ENCODE data around the gene KRTAP17-1. TPM values are rescaled to one million over a fixed set of nuclear protein-coding genes. Genes with fewer than 3 reads are reported as not detected.

The KRTAP17-1 gene
- total RNA-seq, 2 donors from 2014 or later, result not detected

DNA sequence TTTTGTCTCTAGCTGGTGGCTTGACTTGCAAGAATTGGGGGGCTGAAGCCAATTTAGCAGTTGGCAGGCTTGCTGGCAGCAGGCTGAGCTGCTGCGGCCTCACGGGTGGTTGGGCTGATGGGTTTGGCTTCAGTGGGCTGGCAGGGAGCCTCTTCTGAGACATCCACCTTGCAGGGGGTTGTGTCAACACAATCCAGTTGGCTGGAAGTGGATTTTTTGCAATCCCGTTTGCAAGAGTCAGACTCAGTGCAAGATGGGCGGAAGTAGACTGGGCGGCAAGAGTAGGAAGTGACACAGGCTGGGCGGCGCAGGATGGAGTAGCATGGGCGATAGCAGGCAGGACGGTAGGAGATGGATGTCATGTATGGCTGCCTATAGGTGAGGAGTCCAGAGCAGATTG, 7.9 kb downstream of the KRTAP17-1 start:
- TF ChIP-seq, protein P1, sequence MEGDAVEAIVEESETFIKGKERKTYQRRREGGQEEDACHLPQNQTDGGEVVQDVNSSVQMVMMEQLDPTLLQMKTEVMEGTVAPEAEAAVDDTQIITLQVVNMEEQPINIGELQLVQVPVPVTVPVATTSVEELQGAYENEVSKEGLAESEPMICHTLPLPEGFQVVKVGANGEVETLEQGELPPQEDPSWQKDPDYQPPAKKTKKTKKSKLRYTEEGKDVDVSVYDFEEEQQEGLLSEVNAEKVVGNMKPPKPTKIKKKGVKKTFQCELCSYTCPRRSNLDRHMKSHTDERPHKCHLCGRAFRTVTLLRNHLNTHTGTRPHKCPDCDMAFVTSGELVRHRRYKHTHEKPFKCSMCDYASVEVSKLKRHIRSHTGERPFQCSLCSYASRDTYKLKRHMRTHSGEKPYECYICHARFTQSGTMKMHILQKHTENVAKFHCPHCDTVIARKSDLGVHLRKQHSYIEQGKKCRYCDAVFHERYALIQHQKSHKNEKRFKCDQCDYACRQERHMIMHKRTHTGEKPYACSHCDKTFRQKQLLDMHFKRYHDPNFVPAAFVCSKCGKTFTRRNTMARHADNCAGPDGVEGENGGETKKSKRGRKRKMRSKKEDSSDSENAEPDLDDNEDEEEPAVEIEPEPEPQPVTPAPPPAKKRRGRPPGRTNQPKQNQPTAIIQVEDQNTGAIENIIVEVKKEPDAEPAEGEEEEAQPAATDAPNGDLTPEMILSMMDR (IDR thresholded peaks at IDR 0.05), result no peak
- Histone ChIP-seq H3K27ac (no peak overlapping the region), H3K36me3 (no peaks in the 10 kb centered on the region), H3K9me3 (no peaks in the 10 kb centered on the region), H3K4me1 (no peaks in the 10 kb centered on the region), H3K27me3 (no peaks in the 10 kb centered on the region), H3K4me3 (no peak overlapping the region), H3K9ac (ENCODE audit: low read depth in 2 of 2, low read length in 2 of 2) (no peak overlapping the region)
- intact Hi-C loops (cut with DNase I), result no loop called here
- no peak for DNase-seq

DNA sequence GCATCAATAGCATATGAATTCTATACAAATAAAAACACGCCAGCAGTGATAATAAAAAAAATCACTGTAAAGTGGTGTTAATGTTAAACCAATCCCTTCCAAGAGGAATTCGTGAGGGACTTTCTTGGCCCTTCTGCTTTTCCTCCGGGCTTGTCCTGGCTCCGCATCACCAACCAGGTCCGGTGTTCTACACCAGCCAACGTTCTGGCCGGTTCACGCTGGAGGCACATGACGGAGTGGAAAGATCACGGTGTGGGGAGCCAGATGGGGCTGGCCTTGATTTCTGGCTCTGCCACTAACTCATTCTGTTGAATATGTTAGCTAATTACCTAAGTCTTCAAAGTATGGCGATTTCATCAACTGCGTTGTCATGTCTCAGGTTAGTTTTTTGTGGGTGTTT, 11.4 kb downstream of the KRTAP17-1 start:
- no peaks in the 10 kb centered on the region for H3K36me3 ChIP-seq
- no peaks in the 10 kb centered on the region for H3K4me1 ChIP-seq
- no peak overlapping the region for H3K9ac ChIP-seq (ENCODE audit: low read depth in 2 of 2, low read length in 2 of 2)
- H3K27ac ChIP-seq, result no peak overlapping the region
- H3K4me3 ChIP-seq, result no peak overlapping the region
- DNase-seq, result no peak
- TF ChIP-seq, protein P1 (IDR thresholded peaks at IDR 0.05), result no peak
- no peaks in the 10 kb centered on the region for H3K27me3 ChIP-seq
- intact Hi-C loops (cut with DNase I), result no loop called here
- no peaks in the 10 kb centered on the region for H3K9me3 ChIP-seq

DNA sequence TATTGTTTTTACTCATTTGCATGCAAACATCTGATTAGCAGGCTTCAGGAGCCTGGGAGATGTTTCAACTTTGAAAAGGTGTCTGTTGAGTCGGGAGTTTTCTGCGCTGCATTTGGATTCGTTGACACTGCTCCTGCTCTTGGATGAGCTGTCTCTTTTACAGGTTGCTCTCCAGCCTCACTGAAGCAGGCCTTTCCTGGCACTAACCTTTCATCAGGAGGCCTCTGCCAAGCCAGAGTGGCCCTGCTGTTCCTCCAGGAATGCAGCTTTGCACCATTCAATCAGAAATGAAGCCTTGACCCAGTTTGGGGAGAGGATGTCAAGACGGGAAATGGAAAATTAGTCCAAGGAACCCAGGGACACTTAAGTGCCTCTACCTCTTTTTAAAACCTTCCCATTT, 12.5 kb downstream of the KRTAP17-1 start:
- no peak for DNase-seq
- Histone ChIP-seq H3K9ac (ENCODE audit: low read depth in 2 of 2, low read length in 2 of 2) (no peak overlapping the region), H3K27ac (no peak overlapping the region), H3K27me3 (no peaks in the 10 kb centered on the region), H3K4me3 (no peak overlapping the region), H3K4me1 (no peaks in the 10 kb centered on the region), H3K9me3 (no peaks in the 10 kb centered on the region), H3K36me3 (no peaks in the 10 kb centered on the region)
- intact Hi-C loops (cut with DNase I), result no loop called here
- TF ChIP-seq, protein P1 (IDR thresholded peaks at IDR 0.05), result no peak

DNA sequence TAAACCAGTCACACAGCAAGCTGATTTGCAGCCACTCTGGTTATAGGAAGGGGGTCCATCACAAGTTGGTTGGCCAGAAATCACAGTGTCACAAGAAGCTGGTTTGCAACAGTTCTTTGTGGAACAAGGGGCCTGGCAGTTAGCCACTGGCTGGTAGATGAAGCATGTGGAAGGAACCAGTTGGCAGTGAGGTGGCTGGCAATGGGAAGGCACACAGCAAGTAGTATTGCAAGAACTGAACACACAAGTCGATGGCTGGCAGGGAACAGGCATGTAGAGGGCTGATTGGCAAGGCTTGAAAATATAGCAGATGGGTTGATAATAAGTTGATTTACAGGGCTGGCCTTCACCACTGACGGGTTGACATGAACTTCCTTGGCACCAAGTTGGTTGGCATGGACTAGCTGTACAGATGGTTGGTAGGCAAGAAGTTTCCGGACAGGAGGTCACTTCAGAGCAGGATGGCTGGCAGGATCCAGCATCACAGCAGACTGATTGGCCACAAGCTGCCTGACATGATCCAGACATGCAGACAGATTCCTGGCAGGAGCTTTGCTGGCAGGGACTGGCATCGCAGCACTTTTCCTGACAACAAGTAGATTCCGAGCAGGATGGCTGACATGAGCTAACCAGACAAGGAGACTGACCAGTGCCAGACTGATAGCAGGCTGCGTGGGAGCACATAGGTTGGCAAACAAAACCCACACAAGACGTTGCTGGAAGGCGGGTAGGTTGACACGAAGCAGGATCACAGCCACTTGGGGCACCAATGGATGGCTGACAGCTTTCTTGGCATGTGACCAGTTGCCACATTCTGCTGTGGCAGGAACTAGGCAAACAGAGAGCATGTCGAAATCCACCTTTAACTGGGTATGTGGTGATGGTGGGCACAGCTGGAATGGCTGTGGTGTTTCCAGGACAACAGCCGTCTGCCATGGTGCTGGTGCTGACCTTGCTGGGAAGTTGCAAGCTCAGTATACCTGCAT, 13.3 kb downstream of the KRTAP17-1 start, which contains the start of gene KRTAP29-1:
TSS of gene KRTAP29-1 (minus strand) at position 936 of the 986 bp plus-strand sequence. CDS start at position 936, 0 bp downstream.
- Histone ChIP-seq H3K27me3 (no peaks in the 10 kb centered on the region), H3K4me3 (no peak within 1 kb of the TSS), H3K36me3 (no peaks in the 10 kb centered on the region), H3K9me3 (no peaks in the 10 kb centered on the region), H3K27ac (no peak within 1 kb of the TSS), H3K9ac (ENCODE audit: low read depth in 2 of 2, low read length in 2 of 2) (no peak within 1 kb of the TSS), H3K4me1 (no peaks in the 10 kb centered on the region)
- intact Hi-C loops (cut with DNase I), result no loop called here
- TF ChIP-seq, protein P1 (IDR thresholded peaks at IDR 0.05), result no peak
- DNase-seq, result no peak

DNA sequence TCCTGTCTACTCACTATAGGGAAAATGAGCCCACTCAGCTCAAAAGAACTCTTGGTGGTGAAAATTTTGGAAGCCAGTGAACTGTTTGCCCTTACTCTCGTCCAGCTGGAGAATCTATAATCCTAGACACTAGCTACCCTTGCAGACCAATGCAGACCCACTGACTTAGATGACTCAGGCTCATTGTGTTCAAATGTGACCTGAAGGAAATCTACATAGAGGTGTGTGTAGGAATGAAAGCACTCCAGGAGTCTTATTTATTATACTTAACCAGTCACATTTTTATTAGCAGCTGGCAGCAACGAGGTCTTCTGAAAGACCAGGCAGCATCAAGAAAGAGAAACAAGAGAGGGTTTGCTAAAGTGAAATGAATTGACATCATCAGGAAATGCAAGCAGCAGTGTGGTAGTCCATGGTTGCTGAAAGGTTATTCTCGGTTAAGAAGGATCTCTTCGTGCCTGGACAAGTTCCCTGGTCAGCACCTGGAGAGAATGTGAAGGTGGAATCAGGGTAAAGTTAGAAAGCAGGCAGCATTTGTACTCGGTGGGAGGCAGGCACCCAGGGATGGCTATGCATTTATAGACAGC, 14.2 kb downstream of the KRTAP17-1 start:
- H3K4me1 ChIP-seq, result no peaks in the 10 kb centered on the region
- no peak overlapping the region for H3K27ac ChIP-seq
- no peaks in the 10 kb centered on the region for H3K36me3 ChIP-seq
- H3K9me3 ChIP-seq, result no peaks in the 10 kb centered on the region
- TF ChIP-seq, protein P1 (IDR thresholded peaks at IDR 0.05), result no peak
- H3K9ac ChIP-seq (ENCODE audit: low read depth in 2 of 2, low read length in 2 of 2), result no peak overlapping the region
- no peak overlapping the region for H3K4me3 ChIP-seq
- H3K27me3 ChIP-seq, result no peaks in the 10 kb centered on the region
- intact Hi-C loops (cut with DNase I), result no loop called here
- DNase-seq, result no peak
